Fibroblast of villous mesenchyme (primary cell): ENCODE measurements around the gene UTS2R. TPM values are rescaled to one million over a fixed set of nuclear protein-coding genes. Genes with fewer than 3 reads are reported as not detected.
"Not testable (repeated sequence)": the region's sequence is repeated elsewhere in the genome, so short reads cannot be mapped to it uniquely, and the experiment has no call there.

Experiments
- DNase-seq: peaks from one replicate; pipeline ENCODE4 v3.0.0-alpha.2; 2010; ENCODE audit warnings: low read depth
- H3K4me3 ChIP-seq: 2 replicates; pipeline ENCODE4 v1.5.1; 2011; ENCODE audit warnings: low read depth, mild to moderate bottlenecking, low read length
- CTCF ChIP-seq: IDR thresholded peaks from 2 replicates; pipeline ENCODE4 v1.5.1; 2012; ENCODE audit warnings: low read depth, mild to moderate bottlenecking, low read length; ENCODE audit not compliant: insufficient read depth
- total RNA-seq: library from RNA; depleted of rRNA; stranded (reverse); fragments of >200 nt; gene quantifications from 2 replicates; pipeline ENCODE4 v1.2.3, GENCODE V29; 2012

The UTS2R gene
- total RNA-seq, 1 donor = not detected

GRCh38 chr17:82355770-82356427 lies 15.7 kb upstream of the UTS2R start:
- DNase-seq = peak; percentile 21
- H3K4me3 ChIP-seq = no peak overlapping the region
- TF ChIP-seq CTCF = no peak

- TF ChIP-seq CTCF = no peak
- no peak overlapping the region for H3K4me3 ChIP-seq
- no peak for DNase-seq
Measured at GRCh38 chr17:82356845-82357355, 14.7 kb upstream of the UTS2R start.

- DNase-seq = no peak
- no peak for TF ChIP-seq CTCF
- no peak overlapping the region for H3K4me3 ChIP-seq
Measured at GRCh38 chr17:82357394-82357793, 14.2 kb upstream of the UTS2R start.

GRCh38 chr17:82358465-82359350 lies 12.9 kb upstream of the UTS2R start, which contains the start of gene TEX19:
Gene TEX19 (plus strand): TSS chr17:82359247. CDS start chr17:82362151, 2,904 bp downstream.
- H3K4me3 ChIP-seq = no peak within 1 kb of the TSS
- DNase-seq = no peak
- TF ChIP-seq CTCF = no peak

- H3K4me3 ChIP-seq, DNase-seq: not testable (repeated sequence)
Measured at GRCh38 chr17:82359451-82360074, 12.0 kb upstream of the UTS2R start.

GRCh38 chr17:82361885-82362633 lies 9.5 kb upstream of the UTS2R start:
- DNase-seq = no peak
- TF ChIP-seq CTCF = no peak
- no peak overlapping the region for H3K4me3 ChIP-seq
